GM19328 (cell line): ENCODE data around the gene LAG3.
"Not testable (repeated sequence)": the region's sequence is repeated elsewhere in the genome, so short reads cannot be mapped to it uniquely, and the experiment has no call there.

Source experiments
- ATAC-seq: cut with Tn5 transposase; IDR thresholded peaks from one replicate; pipeline ENCODE4 v1.9.1; 2021; ENCODE audit warnings: mild to moderate bottlenecking, moderate library complexity; ENCODE audit not compliant: unreplicated experiment

Gene LAG3

GRCh38 chr12:6772331-6772695 is at the start of gene LAG3:
Gene LAG3, plus strand, starts transcription at chr12:6772520. Its CDS starts 333 bp downstream, at chr12:6772853.
- no peak for ATAC-seq

- no peak for ATAC-seq
Measured at GRCh38 chr12:6722863-6723262, 49.5 kb upstream of the LAG3 start.

GRCh38 chr12:6723607-6724408 is 48.5 kb upstream of the LAG3 start, which contains the start of gene COPS7A:
Gene COPS7A, plus strand, starts transcription at chr12:6724046. Its CDS starts 611 bp downstream, at chr12:6724657.
- ATAC-seq: peak; percentile 93

GRCh38 chr12:6724409-6724797 is 47.9 kb upstream of the LAG3 start:
- ATAC-seq: no peak

- no peak for ATAC-seq
Measured at GRCh38 chr12:6725350-6725749, 47.0 kb upstream of the LAG3 start.

- no peak for ATAC-seq
Measured at GRCh38 chr12:6729186-6729585, 43.1 kb upstream of the LAG3 start.

GRCh38 chr12:6730169-6730568 is 42.2 kb upstream of the LAG3 start:
- ATAC-seq: no peak

GRCh38 chr12:6734506-6735387 is 37.6 kb upstream of the LAG3 start:
- ATAC-seq: no peak

- ATAC-seq: no peak
Measured at GRCh38 chr12:6735448-6736191, 36.7 kb upstream of the LAG3 start.

GRCh38 chr12:6736754-6737153 is 35.6 kb upstream of the LAG3 start:
- ATAC-seq: no peak

- ATAC-seq: not testable (repeated sequence)
Measured at GRCh38 chr12:6742080-6742479, 30.2 kb upstream of the LAG3 start.

GRCh38 chr12:6742834-6743233 is 29.5 kb upstream of the LAG3 start:
- no peak for ATAC-seq

- ATAC-seq: not testable (repeated sequence)
Measured at GRCh38 chr12:6743300-6743699, 29.0 kb upstream of the LAG3 start.

GRCh38 chr12:6745741-6746525 is 26.4 kb upstream of the LAG3 start:
- no peak for ATAC-seq

- ATAC-seq: no peak
Measured at GRCh38 chr12:6747216-6747615, 25.1 kb upstream of the LAG3 start.

- ATAC-seq: no peak
Measured at GRCh38 chr12:6748761-6749160, 23.6 kb upstream of the LAG3 start.

- no peak for ATAC-seq
Measured at GRCh38 chr12:6750506-6750905, 21.8 kb upstream of the LAG3 start.

GRCh38 chr12:6751767-6752166 is 20.6 kb upstream of the LAG3 start:
- no peak for ATAC-seq

GRCh38 chr12:6752167-6752920 is 20.0 kb upstream of the LAG3 start:
- peak; percentile 14 for ATAC-seq
